Measurements from ENCODE around the gene UBE2U.

The UBE2U gene

DNA sequence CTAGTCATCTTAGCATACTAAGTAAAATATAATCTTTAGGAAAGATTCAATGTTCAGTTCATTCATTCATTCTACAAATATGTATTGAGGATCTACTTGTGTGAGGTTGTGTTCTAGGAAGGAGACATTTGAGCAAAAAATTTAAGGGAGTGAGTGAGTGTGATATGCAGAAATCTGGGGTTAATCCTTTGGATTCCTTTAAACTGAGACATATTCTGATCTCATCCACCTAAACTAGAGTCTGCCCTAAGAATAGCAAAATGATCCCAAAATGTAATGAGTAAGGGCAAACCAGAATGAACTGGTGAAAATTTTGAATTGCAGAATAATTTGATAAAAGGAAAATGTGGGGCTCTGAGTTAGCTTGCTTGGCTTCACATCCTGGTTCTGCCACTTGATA, 8.6 kb downstream of the UBE2U start:
- TF ChIP-seq FOXP2 (optimal IDR thresholded peaks at IDR 0.05; ENCODE audit: borderline replicate concordance, extremely low read depth, extremely low read length, insufficient read depth) (no peak), POLR2AphosphoS5 (IDR thresholded peaks at IDR 0.05; ENCODE audit: low read depth, low read length) (no peak), SIN3A (IDR thresholded peaks at IDR 0.05; ENCODE audit: borderline replicate concordance, insufficient read depth, low read length) (no peak), TAF1 (IDR thresholded peaks at IDR 0.05; ENCODE audit: borderline replicate concordance, insufficient read depth, low read length) (no peak)
- TF ChIP-seq, protein P1, sequence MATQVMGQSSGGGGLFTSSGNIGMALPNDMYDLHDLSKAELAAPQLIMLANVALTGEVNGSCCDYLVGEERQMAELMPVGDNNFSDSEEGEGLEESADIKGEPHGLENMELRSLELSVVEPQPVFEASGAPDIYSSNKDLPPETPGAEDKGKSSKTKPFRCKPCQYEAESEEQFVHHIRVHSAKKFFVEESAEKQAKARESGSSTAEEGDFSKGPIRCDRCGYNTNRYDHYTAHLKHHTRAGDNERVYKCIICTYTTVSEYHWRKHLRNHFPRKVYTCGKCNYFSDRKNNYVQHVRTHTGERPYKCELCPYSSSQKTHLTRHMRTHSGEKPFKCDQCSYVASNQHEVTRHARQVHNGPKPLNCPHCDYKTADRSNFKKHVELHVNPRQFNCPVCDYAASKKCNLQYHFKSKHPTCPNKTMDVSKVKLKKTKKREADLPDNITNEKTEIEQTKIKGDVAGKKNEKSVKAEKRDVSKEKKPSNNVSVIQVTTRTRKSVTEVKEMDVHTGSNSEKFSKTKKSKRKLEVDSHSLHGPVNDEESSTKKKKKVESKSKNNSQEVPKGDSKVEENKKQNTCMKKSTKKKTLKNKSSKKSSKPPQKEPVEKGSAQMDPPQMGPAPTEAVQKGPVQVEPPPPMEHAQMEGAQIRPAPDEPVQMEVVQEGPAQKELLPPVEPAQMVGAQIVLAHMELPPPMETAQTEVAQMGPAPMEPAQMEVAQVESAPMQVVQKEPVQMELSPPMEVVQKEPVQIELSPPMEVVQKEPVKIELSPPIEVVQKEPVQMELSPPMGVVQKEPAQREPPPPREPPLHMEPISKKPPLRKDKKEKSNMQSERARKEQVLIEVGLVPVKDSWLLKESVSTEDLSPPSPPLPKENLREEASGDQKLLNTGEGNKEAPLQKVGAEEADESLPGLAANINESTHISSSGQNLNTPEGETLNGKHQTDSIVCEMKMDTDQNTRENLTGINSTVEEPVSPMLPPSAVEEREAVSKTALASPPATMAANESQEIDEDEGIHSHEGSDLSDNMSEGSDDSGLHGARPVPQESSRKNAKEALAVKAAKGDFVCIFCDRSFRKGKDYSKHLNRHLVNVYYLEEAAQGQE (IDR thresholded peaks at IDR 0.05; ENCODE audit: insufficient read depth in 1 of 2, low read depth in 2 of 2, low read length in 2 of 2), result no peak

DNA sequence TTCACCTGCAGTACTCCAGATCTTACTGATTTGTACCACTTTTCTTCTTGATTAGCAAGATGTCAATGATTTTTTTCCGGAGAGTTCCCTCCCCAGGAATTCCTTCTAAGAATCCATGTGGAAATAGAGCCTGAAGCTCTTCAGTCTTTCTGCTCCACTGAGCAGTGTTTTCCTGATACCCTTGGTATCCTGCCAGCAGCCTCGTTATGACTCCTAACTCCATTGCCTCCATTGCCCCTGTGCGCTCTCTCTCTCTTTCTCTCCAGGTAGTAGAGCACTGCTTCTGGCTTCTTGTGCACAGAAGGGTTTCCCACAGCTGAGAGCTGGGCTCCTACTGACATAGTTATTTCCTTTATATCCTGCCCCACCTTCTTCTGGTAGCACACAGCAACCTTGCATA, 12.2 kb downstream of the UBE2U start:
- no peak for TF ChIP-seq FOXP2 (optimal IDR thresholded peaks at IDR 0.05; ENCODE audit: borderline replicate concordance, extremely low read depth, extremely low read length, insufficient read depth)
- TF ChIP-seq, protein P1 (IDR thresholded peaks at IDR 0.05; ENCODE audit: insufficient read depth in 1 of 2, low read depth in 2 of 2, low read length in 2 of 2), result no peak
- TF ChIP-seq SIN3A (IDR thresholded peaks at IDR 0.05; ENCODE audit: borderline replicate concordance, insufficient read depth, low read length), result no peak
- TF ChIP-seq POLR2AphosphoS5 (IDR thresholded peaks at IDR 0.05; ENCODE audit: low read depth, low read length), result no peak
- no peak for TF ChIP-seq TAF1 (IDR thresholded peaks at IDR 0.05; ENCODE audit: borderline replicate concordance, insufficient read depth, low read length)

DNA sequence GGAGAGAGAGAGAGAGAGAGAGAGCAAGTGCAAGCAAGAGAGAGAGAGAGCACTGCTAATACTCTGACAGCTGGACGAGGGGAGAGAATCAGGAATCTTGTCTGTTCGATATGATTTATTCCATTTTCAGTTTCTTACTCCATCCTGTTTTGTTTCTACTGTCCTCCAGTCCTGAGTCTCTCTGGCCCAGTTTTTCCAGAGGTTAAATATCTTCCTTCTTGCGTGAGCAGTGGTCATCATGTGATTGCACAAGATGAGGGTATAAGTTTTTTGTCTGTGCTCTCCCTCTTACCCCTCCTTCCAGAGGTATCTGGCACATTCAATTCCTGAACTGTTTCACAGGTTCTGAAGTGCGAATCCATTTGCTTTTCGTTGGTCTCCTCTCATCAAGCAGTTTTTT, 16.8 kb downstream of the UBE2U start:
- no peak for TF ChIP-seq SIN3A (IDR thresholded peaks at IDR 0.05; ENCODE audit: borderline replicate concordance, insufficient read depth, low read length)
- no peak for TF ChIP-seq TAF1 (IDR thresholded peaks at IDR 0.05; ENCODE audit: borderline replicate concordance, insufficient read depth, low read length)
- TF ChIP-seq, protein P1 (IDR thresholded peaks at IDR 0.05; ENCODE audit: insufficient read depth in 1 of 2, low read depth in 2 of 2, low read length in 2 of 2), result no peak
- no peak for TF ChIP-seq POLR2AphosphoS5 (IDR thresholded peaks at IDR 0.05; ENCODE audit: low read depth, low read length)
- TF ChIP-seq FOXP2 (optimal IDR thresholded peaks at IDR 0.05; ENCODE audit: borderline replicate concordance, extremely low read depth, extremely low read length, insufficient read depth), result no peak

DNA sequence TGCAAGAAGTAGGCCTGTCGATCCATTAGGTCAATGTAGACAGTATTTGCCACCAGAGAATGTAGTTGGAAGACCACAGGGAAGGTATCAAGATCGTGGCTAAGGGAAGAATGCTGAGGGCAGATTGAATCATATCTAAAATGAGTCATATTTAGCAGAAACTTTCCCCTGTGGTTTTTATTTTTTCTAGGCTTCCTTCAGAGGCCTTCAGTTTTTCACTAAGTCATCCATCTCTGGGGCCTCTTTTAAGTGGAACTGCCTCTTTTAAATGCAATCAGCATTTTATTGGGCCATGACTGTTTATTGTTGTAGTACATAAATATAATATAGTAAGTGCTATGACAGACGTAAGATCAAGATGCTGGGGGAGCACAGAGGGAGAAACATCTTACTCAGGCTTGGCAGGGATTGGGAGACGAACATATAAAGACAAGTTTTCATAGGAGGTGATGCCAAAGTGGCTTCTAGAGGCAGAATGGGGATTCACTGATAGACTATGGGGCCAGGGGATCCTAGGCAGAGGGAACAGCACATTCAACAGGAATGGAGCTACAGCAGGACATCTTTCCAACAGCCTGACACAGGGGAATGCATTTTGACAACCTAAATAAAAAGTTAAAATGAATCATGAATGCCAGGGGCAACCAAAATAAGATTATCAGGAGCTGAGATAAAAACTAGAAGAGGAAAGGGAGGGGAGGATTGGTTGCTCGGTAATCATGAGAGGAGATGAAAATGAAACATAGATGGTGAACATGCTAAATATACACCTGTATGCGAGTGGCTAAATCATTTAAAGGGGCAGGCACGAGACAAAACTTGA, 20.1 kb downstream of the UBE2U start:
- no peak for TF ChIP-seq POLR2AphosphoS5 (IDR thresholded peaks at IDR 0.05; ENCODE audit: low read depth, low read length)
- TF ChIP-seq TAF1 (IDR thresholded peaks at IDR 0.05; ENCODE audit: borderline replicate concordance, insufficient read depth, low read length), result no peak
- TF ChIP-seq FOXP2 (optimal IDR thresholded peaks at IDR 0.05; ENCODE audit: borderline replicate concordance, extremely low read depth, extremely low read length, insufficient read depth), result no peak
- no peak for TF ChIP-seq SIN3A (IDR thresholded peaks at IDR 0.05; ENCODE audit: borderline replicate concordance, insufficient read depth, low read length)
- TF ChIP-seq, protein P1 (IDR thresholded peaks at IDR 0.05; ENCODE audit: insufficient read depth in 1 of 2, low read depth in 2 of 2, low read length in 2 of 2), result no peak

Measured in PFSK-1 (cell line).